LNCaP clone FGC (cell line): Measurements from ENCODE around the gene SF3B2.
"Not testable (repeated sequence)": the region's sequence is repeated elsewhere in the genome, so short reads cannot be mapped to it uniquely, and the experiment has no call there.

ENCODE experiments used
- DNase-seq: peaks from one replicate; pipeline ENCODE4 v3.0.0-alpha.2; 2011; ENCODE audit warnings: low read depth
- H3K4me3 ChIP-seq: 2 replicates; pipeline ENCODE4 v1.5.1; 2011; ENCODE audit warnings: mild to moderate bottlenecking, low read depth, low read length, control low read depth
- CTCF ChIP-seq: IDR thresholded peaks from 2 replicates; pipeline ENCODE4 v1.5.1; 2012; ENCODE audit warnings: mild to moderate bottlenecking; ENCODE audit not compliant: control insufficient read depth, insufficient read depth; ENCODE audit errors: extremely low read depth

Gene SF3B2

GRCh38 chr11:66083767-66084166 is 31.6 kb downstream of the SF3B2 start:
- TF ChIP-seq CTCF: no peak
- no peak for DNase-seq
- H3K4me3 ChIP-seq: no peak overlapping the region

- no peak overlapping the region for H3K4me3 ChIP-seq
- DNase-seq: no peak
- TF ChIP-seq CTCF: no peak
These were observed 32.8 kb downstream of the SF3B2 start for GRCh38 chr11:66084821-66085475.

GRCh38 chr11:66087148-66087908 is 35.2 kb downstream of the SF3B2 start:
- TF ChIP-seq CTCF: no peak
- H3K4me3 ChIP-seq: no peak overlapping the region

GRCh38 chr11:66089067-66089466 is 36.9 kb downstream of the SF3B2 start:
- no peak overlapping the region for H3K4me3 ChIP-seq
- no peak for DNase-seq
- no peak for TF ChIP-seq CTCF

More at GRCh38 chr11:66087148-66087908, 35.2 kb downstream of the SF3B2 start:
- DNase-seq: no peak

- TF ChIP-seq CTCF: no peak
- no peak for DNase-seq
- H3K4me3 ChIP-seq: no peak overlapping the region
These were observed 38.1 kb downstream of the SF3B2 start for GRCh38 chr11:66090288-66090687.

- not testable (repeated sequence) for H3K4me3 ChIP-seq, DNase-seq
These were observed 40.0 kb downstream of the SF3B2 start for GRCh38 chr11:66092125-66092524.

GRCh38 chr11:66099746-66100145 is 47.6 kb downstream of the SF3B2 start:
- not testable (repeated sequence) for DNase-seq

More at GRCh38 chr11:66099746-66100145, 47.6 kb downstream of the SF3B2 start:
- H3K4me3 ChIP-seq: not testable (repeated sequence)
